Activated CD8-positive, alpha-beta memory T cell treated with anti-CD3 and anti-CD28 coated beads, Interleukin-2, amount 50 U/mL, for 24 hours (primary cell): ENCODE data around the gene AKR1A1.

Source experiments
- DNase-seq: peaks from one replicate; pipeline ENCODE4 v3.0.0-alpha.2; 2020; ENCODE audit errors: extremely low read depth

The AKR1A1 gene

GRCh38 chr1:45615885-45616284, 65.3 kb downstream of the AKR1A1 start:
- no peak for DNase-seq

- no peak for DNase-seq
Measured at GRCh38 chr1:45617618-45618017, 67.0 kb downstream of the AKR1A1 start.

GRCh38 chr1:45619149-45619921, 68.7 kb downstream of the AKR1A1 start:
- no peak for DNase-seq
